B cell (primary cell): ENCODE data around the gene NOL4L. TPM values are rescaled to one million over a fixed set of nuclear protein-coding genes. Genes with fewer than 3 reads are reported as not detected.

Experiments used
- ATAC-seq: fragments of 200-7000 bp; cut with Tn5 transposase; one replicate; pipeline ENCODE4 v1.10.0; 2021; ENCODE audit warnings: low read depth, mild to moderate bottlenecking, moderate number of reproducible peaks, moderate library complexity
- CTCF ChIA-PET: fragments of 350-600 bp; sonication (Branson Sonifier 250); formaldehyde crosslinking; loops from one replicate; lab custom pipeline; 2021; ENCODE audit warnings: antibody characterized with exemption, inconsistent platforms; lab: Charles Lee
- POLR2A ChIA-PET: fragments of 350-600 bp; sonication (Branson Sonifier 250); formaldehyde crosslinking; loops from one replicate; lab custom pipeline; 2021; ENCODE audit warnings: antibody characterized with exemption; lab: Charles Lee
- DNase-seq: peaks from one replicate; pipeline ENCODE4 v3.0.0; 2013
- H2AFZ ChIP-seq: 2 replicates; pipeline ENCODE4 v1.6.1; 2012; ENCODE audit warnings: mild to moderate bottlenecking, low read depth, low read length; ENCODE audit not compliant: insufficient read depth, poor library complexity, severe bottlenecking
- H3K27ac ChIP-seq, 2 donors: 1 replicate in 1 of 2; 2 replicates in 1 of 2; pipeline ENCODE4 v1.5.1; 2012 to 2013; ENCODE audit warnings: low read length in 2 of 2, mild to moderate bottlenecking in 2 of 2, moderate library complexity in 1 of 2
- H3K27me3 ChIP-seq, 4 experiments: fragments of 200-600 bp in 1 of 4; sonication (generic) in 1 of 4; replicated peaks in 1 of 4; 1 replicate in 2 of 4; 2 replicates in 2 of 4; pipeline versions ENCODE4 v1.6.1 to v1.7.0; 2013 to 2016; ENCODE audit warnings: low read length in 3 of 4, mild to moderate bottlenecking in 2 of 4, mixed read lengths in 1 of 4, moderate library complexity in 1 of 4; ENCODE audit not compliant: insufficient read depth in 4 of 4, control insufficient read depth in 3 of 4; ENCODE audit errors: control extremely low read depth in 1 of 4
- H3K36me3 ChIP-seq, 2 experiments: replicated peaks in 1 of 2; 1 replicate in 1 of 2; 2 replicates in 1 of 2; pipeline versions ENCODE4 v1.6.1 to v1.7.1; 2013; ENCODE audit warnings: low read length in 1 of 2; ENCODE audit not compliant: insufficient read depth in 2 of 2, control insufficient read depth in 1 of 2; ENCODE audit errors: control extremely low read depth in 1 of 2, extremely low read depth in 1 of 2
- H3K4me1 ChIP-seq, 2 donors: fragments of 200-600 bp in 1 of 2; sonication (generic) in 1 of 2; 1 replicate in 1 of 2; 2 replicates in 1 of 2; pipeline versions ENCODE4 v1.5.1 to v1.6.1; 2013 to 2017; ENCODE audit warnings: low read length in 2 of 2; ENCODE audit not compliant: control insufficient read depth in 2 of 2, insufficient read depth in 2 of 2
- H3K4me2 ChIP-seq: replicated peaks from 2 replicates; pipeline ENCODE3; 2012; ENCODE audit warnings: mild to moderate bottlenecking, low read depth, low read length; ENCODE audit not compliant: poor library complexity, severe bottlenecking
- H3K4me3 ChIP-seq, 5 experiments: fragments of 200-600 bp in 1 of 5; sonication (generic) in 1 of 5; 1 replicate in 3 of 5; 2 replicates in 2 of 5; pipeline versions ENCODE4 v1.5.1 to v1.7.0; 2011 to 2016; ENCODE audit warnings: low read length in 4 of 5, mild to moderate bottlenecking in 4 of 5, low read depth in 2 of 5, control low read depth in 1 of 5, moderate library complexity in 1 of 5; ENCODE audit not compliant: insufficient read depth in 1 of 5; ENCODE audit errors: control extremely low read depth in 1 of 5, extremely low read depth in 1 of 5
- H3K79me2 ChIP-seq: fragments of 200-600 bp; sonication (generic); one replicate; pipeline ENCODE4 v1.6.0; 2016; ENCODE audit warnings: low read length; ENCODE audit not compliant: control insufficient read depth, insufficient read depth
- H3K9ac ChIP-seq: fragments of 200-600 bp; sonication (generic); 2 replicates; pipeline ENCODE4 v1.6.1; 2017; ENCODE audit warnings: mild to moderate bottlenecking, low read length, moderate library complexity
- H3K9me3 ChIP-seq, 3 donors: one replicate each; pipeline versions ENCODE4 v1.6.1 to v1.7.1; 2013; ENCODE audit warnings: low read length in 2 of 3; ENCODE audit not compliant: control insufficient read depth in 2 of 3, insufficient read depth in 1 of 3; ENCODE audit errors: control extremely low read depth in 1 of 3
- H4K20me1 ChIP-seq: 2 replicates; pipeline ENCODE4 v1.6.0; 2012; ENCODE audit warnings: mild to moderate bottlenecking, low read length; ENCODE audit not compliant: insufficient read depth, control insufficient read depth, poor library complexity, severe bottlenecking
- H3K27ac Mint-ChIP-seq: one replicate; pipeline ENCODE4 v1.8.0; 2021; ENCODE audit warnings: mixed read lengths
- H3K27me3 Mint-ChIP-seq: one replicate; pipeline ENCODE4 v1.8.0; 2021; ENCODE audit warnings: mixed read lengths
- H3K4me1 Mint-ChIP-seq: one replicate; pipeline ENCODE4 v1.8.0; 2021; ENCODE audit warnings: mixed read lengths
- H3K4me3 Mint-ChIP-seq: one replicate; pipeline ENCODE4 v1.8.0; 2021; ENCODE audit warnings: mixed read lengths
- H3K9me3 Mint-ChIP-seq: one replicate; pipeline ENCODE4 v1.8.0; 2022; ENCODE audit warnings: mixed read lengths; ENCODE audit not compliant: insufficient read depth
- EZH2 ChIP-seq: IDR thresholded peaks from 2 replicates; pipeline ENCODE4 v1.6.1; 2012; ENCODE audit warnings: borderline replicate concordance, low read depth, mild to moderate bottlenecking, moderate library complexity, low read length; ENCODE audit not compliant: insufficient read depth, poor library complexity, severe bottlenecking
- WGBS: methylation state at CpG from one replicate; pipeline ENCODE4 v1.1.5; 2013; ENCODE audit warnings: missing lambda C conversion rate; ENCODE audit not compliant: insufficient coverage; 5-methylcytosine and 5-hydroxymethylcytosine counted together
- intact Hi-C: fragments of 100-400 bp; cut with micrococcal nuclease; formaldehyde crosslinking; loops from one replicate; pipeline ENCODE4 v1.10.0; 2022
- polyA plus RNA-seq: library from polyadenylated mRNA; depleted of rRNA; stranded (reverse); fragments of >200 nt; gene quantifications from 2 replicates; pipeline ENCODE4 v1.2.3, GENCODE V29; 2012
- total RNA-seq, 2 donors: library from RNA; stranded (reverse); fragments of 120-200 nt in 1 of 2; gene quantifications; 1 replicate in 1 of 2; 2 replicates in 1 of 2; pipeline versions ENCODE4 v1.2.3 to v1.2.4, GENCODE V29; 2013 to 2022
- TF ChIP-seq, protein P1 (sequence below): fragments of 200-600 bp; IDR thresholded peaks from one replicate; pipeline ENCODE4 v1.8.0; 2022; ENCODE audit warnings: antibody characterized with exemption, mild to moderate bottlenecking

The NOL4L gene
- total and polyA plus RNA-seq, 2 donors (not counting 1 experiment from before 2014, with no cell fraction given) = 6.5 to 7.9 TPM

DNA sequence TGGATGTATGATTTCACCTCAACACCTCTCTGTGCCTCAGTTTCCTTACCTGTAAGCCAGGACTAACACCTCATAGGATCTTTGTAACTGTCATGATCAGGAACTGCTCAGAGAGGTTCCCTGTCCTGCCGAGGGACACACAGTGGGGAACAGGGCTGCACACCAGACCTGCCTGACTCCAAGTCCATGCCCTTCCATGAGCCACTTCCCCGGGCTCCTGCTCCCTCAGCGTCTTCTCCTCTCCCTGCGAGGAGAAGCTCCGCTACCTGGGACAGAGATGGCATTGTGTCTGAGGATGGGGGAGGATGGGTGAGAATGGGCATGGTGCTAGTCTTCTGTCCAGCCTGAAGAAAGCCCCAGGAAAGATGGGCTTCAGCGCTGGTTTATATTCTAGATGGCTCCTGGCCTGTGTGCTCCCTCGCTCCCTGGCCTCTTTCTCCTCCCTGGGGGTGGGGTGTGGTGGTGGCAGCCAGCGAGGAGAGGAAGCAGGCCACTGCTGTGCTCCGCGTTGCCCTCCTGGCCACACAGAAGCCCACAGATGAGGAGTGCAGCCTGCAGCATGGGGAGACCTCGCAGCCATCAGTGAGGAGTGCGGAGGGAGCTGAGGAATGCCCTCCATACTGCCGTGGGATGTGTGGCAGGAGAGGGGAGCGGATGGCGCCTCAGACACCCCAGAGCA is 67.1 kb downstream of the NOL4L start:
- ChIA-PET CTCF (interaction anchor here (15.3 kb wide), 1 partner anchor 134 kb away, joined by 313 read pairs; no protein-coding TSS in a partner anchor), POLR2A (no interaction called here)
- no peaks in the 10 kb centered on the region for H3K9me3 ChIP-seq
- H3K4me2 ChIP-seq = no peak overlapping the region
- TF ChIP-seq EZH2 = no peak
- TF ChIP-seq, protein P1, sequence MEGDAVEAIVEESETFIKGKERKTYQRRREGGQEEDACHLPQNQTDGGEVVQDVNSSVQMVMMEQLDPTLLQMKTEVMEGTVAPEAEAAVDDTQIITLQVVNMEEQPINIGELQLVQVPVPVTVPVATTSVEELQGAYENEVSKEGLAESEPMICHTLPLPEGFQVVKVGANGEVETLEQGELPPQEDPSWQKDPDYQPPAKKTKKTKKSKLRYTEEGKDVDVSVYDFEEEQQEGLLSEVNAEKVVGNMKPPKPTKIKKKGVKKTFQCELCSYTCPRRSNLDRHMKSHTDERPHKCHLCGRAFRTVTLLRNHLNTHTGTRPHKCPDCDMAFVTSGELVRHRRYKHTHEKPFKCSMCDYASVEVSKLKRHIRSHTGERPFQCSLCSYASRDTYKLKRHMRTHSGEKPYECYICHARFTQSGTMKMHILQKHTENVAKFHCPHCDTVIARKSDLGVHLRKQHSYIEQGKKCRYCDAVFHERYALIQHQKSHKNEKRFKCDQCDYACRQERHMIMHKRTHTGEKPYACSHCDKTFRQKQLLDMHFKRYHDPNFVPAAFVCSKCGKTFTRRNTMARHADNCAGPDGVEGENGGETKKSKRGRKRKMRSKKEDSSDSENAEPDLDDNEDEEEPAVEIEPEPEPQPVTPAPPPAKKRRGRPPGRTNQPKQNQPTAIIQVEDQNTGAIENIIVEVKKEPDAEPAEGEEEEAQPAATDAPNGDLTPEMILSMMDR = no peak
- no peaks in the 10 kb centered on the region for H3K9me3 Mint-ChIP-seq
- H3K27me3 ChIP-seq = no peaks in the 10 kb centered on the region
- no peak overlapping the region for H3K27ac Mint-ChIP-seq
- H3K27me3 Mint-ChIP-seq = no peaks in the 10 kb centered on the region
- H3K4me3 Mint-ChIP-seq = no peak overlapping the region
- no peak overlapping the region for H2AFZ ChIP-seq
- 94% methylated on average over 13 of the region's 15 CpGs for WGBS
- peaks cover 4% of the 10 kb centered on the region for H3K79me2 ChIP-seq
- ATAC-seq (no peak), DNase-seq (no peak)
- no peak overlapping the region for H3K4me3 ChIP-seq
- peaks cover 18 to 20% of the 10 kb centered on the region in 2 donors for H3K4me1 ChIP-seq
- H4K20me1 ChIP-seq = peaks cover 6% of the 10 kb centered on the region
- no peak overlapping the region for H3K9ac ChIP-seq
- peaks cover 0 to 3% of the 10 kb centered on the region in 2 experiments for H3K36me3 ChIP-seq
- intact Hi-C loops = no loop called here
- H3K27ac ChIP-seq = no peak overlapping the region
- H3K4me1 Mint-ChIP-seq = peaks cover 19% of the 10 kb centered on the region

DNA sequence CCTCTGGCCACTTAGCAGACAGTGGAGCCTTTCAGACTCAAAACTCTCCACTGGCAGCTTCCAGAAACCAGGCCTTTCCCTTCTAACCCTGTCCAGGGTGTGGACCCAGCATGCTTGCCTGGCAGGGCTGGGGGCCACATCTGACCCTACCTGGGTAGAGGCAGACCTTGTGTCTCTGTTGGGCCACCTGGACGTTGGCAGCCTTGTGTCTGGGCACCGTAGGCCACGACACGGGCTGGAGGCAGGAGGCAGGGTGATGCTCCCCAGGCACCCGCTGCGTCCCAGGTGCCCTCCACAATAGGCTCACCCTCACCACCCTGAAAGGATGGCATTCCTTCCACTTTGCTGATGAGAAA is 67.6 kb downstream of the NOL4L start:
- CTCF ChIA-PET = interaction anchor here (15.3 kb wide), 1 partner anchor 134 kb away, joined by 313 read pairs; no protein-coding TSS in a partner anchor
- 89% methylated on average over 3 of the region's 6 CpGs for WGBS
- peaks cover 12 to 14% of the 10 kb centered on the region in 2 donors for H3K4me1 ChIP-seq

More for the DNA sequence above, 67.6 kb downstream of the NOL4L start:
- Mint-ChIP-seq H3K4me1 (peaks cover 13% of the 10 kb centered on the region), H3K9me3 (no peaks in the 10 kb centered on the region), H3K4me3 (no peak overlapping the region), H3K27ac (no peak overlapping the region), H3K27me3 (no peaks in the 10 kb centered on the region)
- Histone ChIP-seq H3K79me2 (peaks cover 4% of the 10 kb centered on the region), H3K27ac (no peak overlapping the region), H3K9ac (no peak overlapping the region), H3K27me3 (no peaks in the 10 kb centered on the region), H3K36me3 (peaks cover 0 to 3% of the 10 kb centered on the region in 2 experiments), H3K4me2 (no peak overlapping the region), H2AFZ (no peak overlapping the region), H4K20me1 (peaks cover 6% of the 10 kb centered on the region), H3K4me3 (no peak overlapping the region), H3K9me3 (no peaks in the 10 kb centered on the region)
- DNase-seq = no peak
- intact Hi-C loops = no loop called here
- ATAC-seq = no peak
- TF ChIP-seq, protein P1 = no peak
- no peak for TF ChIP-seq EZH2
- POLR2A ChIA-PET = no interaction called here
